ENCODE measurements around the gene UQCR11.

GRCh38 chr19:1579222-1579621, 26.0 kb downstream of the UQCR11 start:
- TF ChIP-seq CTCF (IDR thresholded peaks at IDR 0.05; ENCODE audit: borderline replicate concordance, extremely low read depth, low read length, poor library complexity, severe bottlenecking): no peak
- no peak for TF ChIP-seq EZH2 (IDR thresholded peaks at IDR 0.05; ENCODE audit: borderline replicate concordance, low read depth, low read length, severe bottlenecking)

All from DND-41 (cell line).